ENCODE data around the gene PIEZO2.

GRCh38 chr18:10660179-10660884 is 489.0 kb downstream of the PIEZO2 start:
- TF ChIP-seq RNF2 (IDR thresholded peaks at IDR 0.05; ENCODE audit: borderline replicate concordance, low read depth, low read length, missing control alignments, poor library complexity, severe bottlenecking) (no peak), BCL11A (IDR thresholded peaks at IDR 0.05; ENCODE audit: low read depth in 2 of 2, low read length in 2 of 2) (no peak), SP2 (IDR thresholded peaks at IDR 0.05; ENCODE audit: low read length) (no peak), CREB1 (IDR thresholded peaks at IDR 0.05) (no peak), POLR2A (IDR thresholded peaks at IDR 0.05; ENCODE audit: control extremely low read depth in 1 of 2, low read depth in 2 of 2, low read length in 2 of 2) (no peak), JUN (IDR thresholded peaks at IDR 0.05; ENCODE audit: low read depth, low read length) (no peak), EP300 (IDR thresholded peaks at IDR 0.05; ENCODE audit: borderline replicate concordance in 1 of 2, low read depth in 2 of 2, low read length in 2 of 2) (no peak), POLR2AphosphoS5 (IDR thresholded peaks at IDR 0.05; ENCODE audit: low read depth, low read length) (no peak), MAX (IDR thresholded peaks at IDR 0.05) (no peak), TAF1 (IDR thresholded peaks at IDR 0.05; ENCODE audit: low read depth, low read length) (no peak), HDAC2 (IDR thresholded peaks at IDR 0.05; ENCODE audit: borderline replicate concordance in 1 of 2, low read depth in 2 of 2, low read length in 2 of 2) (no peak), SP4 (IDR thresholded peaks at IDR 0.05; ENCODE audit: low read length) (no peak)
- TF ChIP-seq, protein P1, sequence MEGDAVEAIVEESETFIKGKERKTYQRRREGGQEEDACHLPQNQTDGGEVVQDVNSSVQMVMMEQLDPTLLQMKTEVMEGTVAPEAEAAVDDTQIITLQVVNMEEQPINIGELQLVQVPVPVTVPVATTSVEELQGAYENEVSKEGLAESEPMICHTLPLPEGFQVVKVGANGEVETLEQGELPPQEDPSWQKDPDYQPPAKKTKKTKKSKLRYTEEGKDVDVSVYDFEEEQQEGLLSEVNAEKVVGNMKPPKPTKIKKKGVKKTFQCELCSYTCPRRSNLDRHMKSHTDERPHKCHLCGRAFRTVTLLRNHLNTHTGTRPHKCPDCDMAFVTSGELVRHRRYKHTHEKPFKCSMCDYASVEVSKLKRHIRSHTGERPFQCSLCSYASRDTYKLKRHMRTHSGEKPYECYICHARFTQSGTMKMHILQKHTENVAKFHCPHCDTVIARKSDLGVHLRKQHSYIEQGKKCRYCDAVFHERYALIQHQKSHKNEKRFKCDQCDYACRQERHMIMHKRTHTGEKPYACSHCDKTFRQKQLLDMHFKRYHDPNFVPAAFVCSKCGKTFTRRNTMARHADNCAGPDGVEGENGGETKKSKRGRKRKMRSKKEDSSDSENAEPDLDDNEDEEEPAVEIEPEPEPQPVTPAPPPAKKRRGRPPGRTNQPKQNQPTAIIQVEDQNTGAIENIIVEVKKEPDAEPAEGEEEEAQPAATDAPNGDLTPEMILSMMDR (IDR thresholded peaks at IDR 0.05; ENCODE audit: control extremely low read depth in 1 of 3, insufficient read depth in 1 of 3, low read depth in 1 of 3, low read length in 3 of 3), result no peak
